Colonic mucosa (tissue), 4 donors: ENCODE measurements around the gene RPTN. TPM values are rescaled to one million over a fixed set of nuclear protein-coding genes. Genes with fewer than 3 reads are reported as not detected.

Experiments
- DNase-seq: peaks from one replicate; pipeline ENCODE4 v3.0.0-alpha.2; 2020
- H3K27ac ChIP-seq: fragments of 200-600 bp; one replicate; pipeline ENCODE4 v1.8.0; 2021
- H3K27me3 ChIP-seq: fragments of 200-600 bp; one replicate; pipeline ENCODE4 v1.8.0; 2021
- H3K36me3 ChIP-seq: fragments of 200-600 bp; one replicate; pipeline ENCODE4 v1.8.0; 2021
- H3K4me1 ChIP-seq: fragments of 200-600 bp; one replicate; pipeline ENCODE4 v1.8.0; 2021; ENCODE audit warnings: mild to moderate bottlenecking
- H3K4me3 ChIP-seq: fragments of 200-600 bp; one replicate; pipeline ENCODE4 v1.8.0; 2021
- H3K9ac ChIP-seq, 2 donors: one replicate each; pipeline ENCODE4 v1.7.0; 2013; ENCODE audit warnings: control low read depth in 2 of 2, low read depth in 2 of 2, low read length in 2 of 2
- H3K9me3 ChIP-seq: fragments of 200-600 bp; one replicate; pipeline ENCODE4 v1.8.0; 2021
- CTCF ChIP-seq: fragments of 200-600 bp; IDR thresholded peaks from one replicate; pipeline ENCODE4 v1.8.0; 2022; ENCODE audit warnings: antibody characterized with exemption, mild to moderate bottlenecking
- intact Hi-C: fragments of 100-400 bp; cut with DNase I; formaldehyde crosslinking; loops from one replicate; pipeline ENCODE4 v1.14.1; 2022
- total RNA-seq, 2 donors: library from RNA; stranded (reverse); fragmentation: NEBNext Ultra II Directional in 1 of 2; extraction: Animal tissue kit (Norgen Biotek cat#: 25700) in 1 of 2; gene quantifications; one replicate each; pipeline ENCODE4 v1.2.1, GENCODE V29; 2021
- donor health status: healthy.
- donor health status: DM: no; HTN: no; CAD: no.
- donor health status: DM: no; HTN: no; CAD: no.

RPTN gene
- total RNA-seq, 2 donors from 2014 or later, result not detected

DNA sequence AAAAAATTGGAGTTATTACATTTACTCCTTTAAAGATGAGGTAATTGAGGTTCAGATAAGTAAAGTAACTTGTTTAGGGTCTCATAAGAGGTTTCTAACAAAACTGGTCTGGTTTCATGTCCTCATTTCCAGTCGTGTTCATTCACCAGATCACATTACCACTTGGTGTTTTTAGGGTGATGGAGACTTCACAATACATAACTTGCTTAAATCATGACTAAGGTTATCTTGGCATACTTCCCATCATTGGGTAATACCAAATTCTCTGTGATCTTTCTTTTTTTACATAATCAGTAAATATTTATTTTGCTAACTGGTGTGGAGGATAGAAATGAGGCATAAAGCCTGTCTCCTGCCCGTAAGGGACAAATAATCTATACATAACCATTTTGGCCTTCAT lies 31.6 kb upstream of the RPTN start:
- no peak for TF ChIP-seq CTCF
- Histone ChIP-seq H3K27ac (no peak overlapping the region), H3K4me3 (no peak overlapping the region), H3K9ac (no peak overlapping the region), H3K9me3 (no peaks in the 10 kb centered on the region), H3K4me1 (no peaks in the 10 kb centered on the region), H3K27me3 (peaks cover 9% of the 10 kb centered on the region), H3K36me3 (no peaks in the 10 kb centered on the region)
- no peak for DNase-seq
- intact Hi-C loops, result no loop called here

GRCh38 chr1:152189657-152190442 lies 30.8 kb upstream of the RPTN start:
- TF ChIP-seq CTCF, result peak; percentile 60
- Histone ChIP-seq H3K9ac (no peak overlapping the region), H3K27me3 (peaks cover 9% of the 10 kb centered on the region), H3K4me1 (no peaks in the 10 kb centered on the region), H3K9me3 (no peaks in the 10 kb centered on the region), H3K27ac (no peak overlapping the region), H3K4me3 (peak overlapping the region; percentile 51), H3K36me3 (no peaks in the 10 kb centered on the region)
- intact Hi-C loops, result loop anchor here (2.0 to 5.0 kb wide), 3 partner anchors 48 to 267 kb away; no protein-coding TSS in a partner anchor
- DNase-seq, result peak; percentile 54

DNA sequence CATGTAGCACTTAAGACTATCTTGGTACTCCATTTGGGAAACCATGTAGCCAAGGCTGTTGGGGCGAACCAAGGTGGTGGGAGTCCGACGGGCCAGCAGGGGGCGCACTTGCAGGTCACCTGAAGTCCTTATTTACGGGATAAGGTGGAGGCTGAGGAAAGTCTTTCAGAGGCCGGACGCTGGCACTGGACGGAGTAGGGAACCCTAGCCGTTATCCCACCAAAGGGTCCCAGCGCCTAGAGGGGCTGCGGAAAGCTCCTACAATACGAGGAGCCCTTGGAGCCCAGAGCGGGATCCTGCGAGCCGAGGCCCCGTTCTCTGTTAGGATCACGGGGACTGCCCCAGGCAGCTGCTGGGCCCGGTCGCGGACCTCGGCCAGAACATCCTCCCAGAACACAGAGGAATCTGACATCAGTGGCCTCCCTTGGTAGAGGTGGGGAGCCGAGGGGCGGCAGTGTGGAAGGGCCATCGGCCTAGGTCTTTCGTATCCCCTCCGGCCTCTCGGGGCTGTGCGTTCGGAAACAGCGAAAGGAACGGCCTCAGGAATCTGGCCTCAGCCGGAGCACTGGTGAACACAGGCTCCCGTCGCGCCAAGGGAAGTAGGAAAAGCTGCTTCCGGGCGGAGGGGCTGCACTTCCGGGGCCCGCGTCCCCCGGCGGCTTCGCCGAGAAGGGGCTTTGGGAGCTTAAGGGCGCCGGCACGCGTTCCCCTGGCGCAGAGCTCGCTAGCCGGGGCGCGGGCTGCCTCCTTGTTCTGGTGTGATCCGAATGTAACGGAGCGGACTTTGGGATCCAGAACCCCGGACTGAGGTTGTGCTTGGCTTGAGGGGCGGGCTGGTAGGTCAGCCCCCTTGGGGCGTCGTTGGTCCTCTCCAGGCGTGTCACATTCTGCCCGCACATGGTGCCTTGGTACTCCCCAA lies 29.9 kb upstream of the RPTN start:
- intact Hi-C loops, result loop anchor here (2.0 to 5.0 kb wide), 3 partner anchors 47 to 268 kb away; no protein-coding TSS in a partner anchor
- H3K36me3 ChIP-seq, result no peaks in the 10 kb centered on the region
- peaks cover 9% of the 10 kb centered on the region for H3K27me3 ChIP-seq
- no peaks in the 10 kb centered on the region for H3K4me1 ChIP-seq
- peak; percentile 89 for TF ChIP-seq CTCF
- H3K4me3 ChIP-seq, result peak overlapping the region; percentile 51
- no peaks in the 10 kb centered on the region for H3K9me3 ChIP-seq
- DNase-seq, result peak; percentile 80
- peak overlapping the region in 1 of 2 donors; percentile 12 for H3K9ac ChIP-seq
- no peak overlapping the region for H3K27ac ChIP-seq

- Histone ChIP-seq H3K36me3 (no peaks in the 10 kb centered on the region), H3K9ac (no peak overlapping the region), H3K9me3 (no peaks in the 10 kb centered on the region), H3K4me1 (no peaks in the 10 kb centered on the region), H3K4me3 (no peak overlapping the region), H3K27me3 (peaks cover 9% of the 10 kb centered on the region), H3K27ac (no peak overlapping the region)
- no peak for DNase-seq
- TF ChIP-seq CTCF, result no peak
- intact Hi-C loops, result loop anchor here (5.0 kb wide), 2 partner anchors 44 to 271 kb away; no protein-coding TSS in a partner anchor
These were observed 27.7 kb upstream of the RPTN start for GRCh38 chr1:152186556-152187285.
